PFSK-1 (cell line): Measurements from ENCODE around the gene MEGF6.

Experiments
- FOXP2 ChIP-seq: optimal IDR thresholded peaks from 2 replicates; pipeline ENCODE3; 2011; ENCODE audit warnings: borderline replicate concordance, control low read depth, inconsistent platforms; ENCODE audit not compliant: insufficient read depth; ENCODE audit errors: extremely low read length, extremely low read depth
- POLR2AphosphoS5 ChIP-seq: IDR thresholded peaks from 2 replicates; pipeline ENCODE4 v1.6.1; 2012; ENCODE audit warnings: low read depth, mild to moderate bottlenecking, control low read depth, low read length, moderate library complexity
- REST ChIP-seq, 2 experiments: IDR thresholded peaks; 2 replicates each; pipeline versions ENCODE4 v1.6.1 to v1.8.0; 2011 to 2012; ENCODE audit warnings: low read depth in 2 of 2, low read length in 2 of 2, control low read depth in 1 of 2, inconsistent platforms in 1 of 2, mild to moderate bottlenecking in 1 of 2, moderate library complexity in 1 of 2; ENCODE audit not compliant: insufficient read depth in 1 of 2
- SIN3A ChIP-seq: IDR thresholded peaks from 2 replicates; pipeline ENCODE4 v1.6.1; 2012; ENCODE audit warnings: mild to moderate bottlenecking, low read length, moderate library complexity, borderline replicate concordance; ENCODE audit not compliant: insufficient read depth
- TAF1 ChIP-seq: IDR thresholded peaks from 2 replicates; pipeline ENCODE4 v1.6.1; 2012; ENCODE audit warnings: low read length, control low read depth, borderline replicate concordance; ENCODE audit not compliant: insufficient read depth

GRCh38 chr1:3548156-3548893, 63.0 kb downstream of the MEGF6 start:
- TF ChIP-seq SIN3A: no peak
- TF ChIP-seq POLR2AphosphoS5: no peak
- no peak for TF ChIP-seq TAF1
- TF ChIP-seq REST (IDR thresholded peaks at IDR 0.05; ENCODE audit: insufficient read depth in 1 of 2, low read depth in 2 of 2, low read length in 2 of 2): no peak
- no peak for TF ChIP-seq FOXP2
